Smooth muscle cell (in vitro differentiated cells): ENCODE measurements around the gene DRAM2. TPM values are rescaled to one million over a fixed set of nuclear protein-coding genes. Genes with fewer than 3 reads are reported as not detected.

ENCODE experiments used
- DNase-seq: peaks from one replicate; lab custom pipeline; 2025; ENCODE audit not compliant: unreplicated experiment; lab: John Stamatoyannopoulos, UW
- H2AFZ ChIP-seq: fragments of 200-600 bp; sonication (generic); 2 replicates; pipeline ENCODE4 v1.6.0; 2016; ENCODE audit warnings: antibody characterized with exemption, low read depth, mild to moderate bottlenecking
- H3F3A ChIP-seq: fragments of 200-600 bp; sonication (generic); 2 replicates; pipeline ENCODE4 v1.6.0; 2017; ENCODE audit warnings: antibody characterized with exemption, low read depth
- H3K27ac ChIP-seq: fragments of 200-600 bp; sonication (generic); 2 replicates; pipeline ENCODE4 v1.5.1; 2016; ENCODE audit warnings: low read depth, mild to moderate bottlenecking
- H3K27me3 ChIP-seq: fragments of 200-600 bp; sonication (generic); 2 replicates; pipeline ENCODE4 v1.6.1; 2016; ENCODE audit warnings: low read depth, mild to moderate bottlenecking
- H3K36me3 ChIP-seq: fragments of 200-600 bp; sonication (generic); 2 replicates; pipeline ENCODE4 v1.5.1; 2016; ENCODE audit warnings: low read depth
- H3K4me1 ChIP-seq: fragments of 200-600 bp; sonication (generic); 2 replicates; pipeline ENCODE4 v1.5.1; 2016; ENCODE audit warnings: low read depth
- H3K4me2 ChIP-seq: fragments of 200-600 bp; sonication (generic); 2 replicates; pipeline ENCODE4 v1.6.0; 2016; ENCODE audit warnings: mild to moderate bottlenecking
- H3K4me3 ChIP-seq: fragments of 200-600 bp; sonication (generic); 2 replicates; pipeline ENCODE4 v1.5.1; 2016; ENCODE audit warnings: mild to moderate bottlenecking
- H3K79me2 ChIP-seq: fragments of 200-600 bp; sonication (generic); 2 replicates; pipeline ENCODE4 v1.6.0; 2016; ENCODE audit warnings: low read depth, mild to moderate bottlenecking
- H3K9ac ChIP-seq: fragments of 200-600 bp; sonication (generic); 2 replicates; pipeline ENCODE4 v1.6.0; 2016; ENCODE audit warnings: low read depth
- H3K9me3 ChIP-seq: fragments of 200-600 bp; sonication (generic); replicated peaks from 2 replicates; pipeline ENCODE4 v1.5.1; 2016; ENCODE audit warnings: low read depth
- H4K20me1 ChIP-seq: fragments of 200-600 bp; sonication (generic); 2 replicates; pipeline ENCODE4 v1.6.0; 2016; ENCODE audit warnings: low read depth
- CTCF ChIP-seq: fragments of 200-600 bp; sonication (generic); IDR thresholded peaks from 2 replicates; pipeline ENCODE4 v1.5.1; 2017; ENCODE audit warnings: borderline replicate concordance, mild to moderate bottlenecking, antibody characterized with exemption; ENCODE audit not compliant: insufficient read depth, poor library complexity, severe bottlenecking
- WGBS: methylation state at CpG from one replicate; pipeline ENCODE4 v1.1.7; 2016; ENCODE audit warnings: low lambda C conversion rate; 5-methylcytosine and 5-hydroxymethylcytosine counted together
- polyA plus RNA-seq: library from polyadenylated mRNA; unstranded; fragments of >200 nt; fragmentation: Nextera tagmentation; extraction: Ambion mirVana; gene quantifications from 2 replicates; pipeline ENCODE4 v1.2.1, GENCODE V29; 2016
- total RNA-seq: library from RNA; depleted of rRNA; stranded (reverse); fragments of >200 nt; gene quantifications from 2 replicates; pipeline ENCODE4 v1.2.3, GENCODE V29; 2014

Gene DRAM2
- total and polyA plus RNA-seq, 2 experiments from 2014 or later: 80.3 to 122 TPM

GRCh38 chr1:111162488-111162880, 22.6 kb upstream of the DRAM2 start:
- WGBS: 95% methylated on average over 2 of the region's 2 CpGs

GRCh38 chr1:111161843-111162487, 22.1 kb upstream of the DRAM2 start:
- no peak overlapping the region for H2AFZ ChIP-seq
- H3K27ac ChIP-seq: no peak overlapping the region
- H3K27me3 ChIP-seq: no peaks in the 10 kb centered on the region
- TF ChIP-seq CTCF: no peak
- H3K36me3 ChIP-seq: peaks cover 8% of the 10 kb centered on the region
- H3K79me2 ChIP-seq: peaks cover 9% of the 10 kb centered on the region
- no peaks in the 10 kb centered on the region for H3K4me1 ChIP-seq
- H4K20me1 ChIP-seq: peaks cover 31% of the 10 kb centered on the region
- H3K4me2 ChIP-seq: no peak overlapping the region
- 42% methylated on average over 1 of the region's 1 CpG for WGBS
- no peak overlapping the region for H3K9ac ChIP-seq
- no peaks in the 10 kb centered on the region for H3F3A ChIP-seq
- DNase-seq: no peak
- no peak overlapping the region for H3K4me3 ChIP-seq
- no peaks in the 10 kb centered on the region for H3K9me3 ChIP-seq

More at GRCh38 chr1:111162488-111162880, 22.6 kb upstream of the DRAM2 start:
- H3K27me3 ChIP-seq: no peaks in the 10 kb centered on the region
- no peak overlapping the region for H3K9ac ChIP-seq
- no peaks in the 10 kb centered on the region for H3K9me3 ChIP-seq
- peaks cover 4% of the 10 kb centered on the region for H3K79me2 ChIP-seq
- H2AFZ ChIP-seq: no peak overlapping the region
- no peak overlapping the region for H3K4me3 ChIP-seq
- no peak for DNase-seq
- H3K4me1 ChIP-seq: no peaks in the 10 kb centered on the region
- peaks cover 25% of the 10 kb centered on the region for H4K20me1 ChIP-seq
- no peaks in the 10 kb centered on the region for H3F3A ChIP-seq
- H3K4me2 ChIP-seq: no peak overlapping the region
- H3K27ac ChIP-seq: no peak overlapping the region
- peaks cover 8% of the 10 kb centered on the region for H3K36me3 ChIP-seq
- no peak for TF ChIP-seq CTCF

- peaks cover 18% of the 10 kb centered on the region for H3K36me3 ChIP-seq
- no peak overlapping the region for H2AFZ ChIP-seq
- no peak for TF ChIP-seq CTCF
- H3K4me2 ChIP-seq: no peak overlapping the region
- no peak overlapping the region for H3K27ac ChIP-seq
- no peaks in the 10 kb centered on the region for H3K27me3 ChIP-seq
- peaks cover 52% of the 10 kb centered on the region for H3K79me2 ChIP-seq
- peaks cover 63% of the 10 kb centered on the region for H4K20me1 ChIP-seq
- WGBS: 94% methylated on average over 2 of the region's 2 CpGs
- DNase-seq: no peak
- no peak overlapping the region for H3K4me3 ChIP-seq
- H3K4me1 ChIP-seq: no peaks in the 10 kb centered on the region
- H3F3A ChIP-seq: no peaks in the 10 kb centered on the region
- no peaks in the 10 kb centered on the region for H3K9me3 ChIP-seq
- no peak overlapping the region for H3K9ac ChIP-seq
Observed at GRCh38 chr1:111157431-111157830, 17.5 kb upstream of the DRAM2 start.
